HepG2 (cell line): ENCODE results near the gene ANO10. TPM values are rescaled to one million over a fixed set of nuclear protein-coding genes. Genes with fewer than 3 reads are reported as not detected.

ENCODE experiments used
- ELF1 ChIP-seq: sonication (generic); formaldehyde crosslinking; IDR thresholded peaks from 2 replicates; pipeline ENCODE4 v1.4.0; 2020; ENCODE audit warnings: missing genetic modification reagents
- HINFP ChIP-seq: sonication (generic); formaldehyde crosslinking; IDR thresholded peaks from 2 replicates; pipeline ENCODE4 v1.4.0; 2020; ENCODE audit warnings: low read depth, mild to moderate bottlenecking, missing genetic modification reagents
- HOXA5 ChIP-seq: sonication (generic); formaldehyde crosslinking; IDR thresholded peaks from 2 replicates; pipeline ENCODE4 v1.4.0; 2020; ENCODE audit warnings: missing genetic modification reagents
- HOXD1 ChIP-seq: sonication (generic); formaldehyde crosslinking; IDR thresholded peaks from 2 replicates; pipeline ENCODE4 v1.5.0; 2020; ENCODE audit warnings: missing genetic modification reagents
- KAT8 ChIP-seq: IDR thresholded peaks from 2 replicates; pipeline ENCODE4 v1.6.1; 2016; ENCODE audit warnings: missing genetic modification reagents, missing compliant biosample characterization
- NFIC ChIP-seq: IDR thresholded peaks from 2 replicates; pipeline ENCODE4 v1.6.1; 2012; ENCODE audit warnings: mild to moderate bottlenecking, low read length, inconsistent platforms
- PBX2 ChIP-seq: IDR thresholded peaks from 2 replicates; pipeline ENCODE4 v1.6.1; 2016; ENCODE audit warnings: control low read depth
- RNF219 ChIP-seq: sonication (generic); formaldehyde crosslinking; IDR thresholded peaks from 2 replicates; pipeline ENCODE4 v1.5.0; 2020; ENCODE audit warnings: mild to moderate bottlenecking, missing genetic modification reagents
- SIN3A ChIP-seq: IDR thresholded peaks from 2 replicates; pipeline ENCODE4 v1.6.1; 2011; ENCODE audit warnings: low read depth, mild to moderate bottlenecking, control low read depth, low read length, borderline replicate concordance
- SRSF1 ChIP-seq: fragments of 200-400 bp; formaldehyde crosslinking; optimal IDR thresholded peaks from 2 replicates; pipeline ENCODE3; 2017; ENCODE audit warnings: mild to moderate bottlenecking, low read depth, low read length, moderate library complexity
- ZBTB2 ChIP-seq: sonication (generic); formaldehyde crosslinking; IDR thresholded peaks from 2 replicates; pipeline ENCODE4 v1.8.0; 2022; ENCODE audit warnings: low read depth, missing genetic modification reagents
- ZNF205 ChIP-seq: IDR thresholded peaks from 2 replicates; pipeline ENCODE4 v1.6.1; 2018; ENCODE audit warnings: missing biosample characterization, missing genetic modification reagents
- ZNF460 ChIP-seq: sonication (generic); formaldehyde crosslinking; IDR thresholded peaks from 2 replicates; pipeline ENCODE4 v1.5.1; 2020; ENCODE audit warnings: missing genetic modification reagents, mild to moderate bottlenecking, borderline replicate concordance
- ZNF7 ChIP-seq: IDR thresholded peaks from 2 replicates; pipeline ENCODE4 v1.6.1; 2016; ENCODE audit warnings: missing biosample characterization, missing genetic modification reagents
- ZSCAN9 ChIP-seq: IDR thresholded peaks from 2 replicates; pipeline ENCODE4 v1.6.1; 2016; ENCODE audit warnings: borderline replicate concordance
- ZXDC ChIP-seq: sonication (generic); formaldehyde crosslinking; IDR thresholded peaks from 2 replicates; pipeline ENCODE4 v1.5.0; 2020; ENCODE audit warnings: mild to moderate bottlenecking, missing genetic modification reagents
- polyA plus RNA-seq, 8 experiments: library from polyadenylated mRNA; depleted of rRNA in 3 of 8; stranded (reverse) in 7 of 8; unstranded in 1 of 8; fragments of >200 nt; fragmentation: Illumina TruSeq in 4 of 8; extraction: Trizol in 4 of 8; gene quantifications; 2 replicates each; pipeline versions ENCODE4 v1.2.1 to v1.2.3, GENCODE V29; 2011 to 2016; ENCODE audit warnings: low read depth in 4 of 8, missing spikeins in 1 of 8, mixed read lengths in 1 of 8; ENCODE audit not compliant: insufficient read depth in 1 of 8
- total RNA-seq, 5 experiments: library from RNA; depleted of rRNA; stranded (reverse); fragments of >200 nt; fragmentation: Illumina TruSeq; extraction: Trizol; gene quantifications; 2 replicates each; pipeline ENCODE4 v1.2.3, GENCODE V29; 2016; ENCODE audit warnings: low read depth in 1 of 5

Gene ANO10
- total and polyA plus RNA-seq, 2 of the 13 experiments (the other 11 are each of a cell fraction or from before 2014, with no cell fraction given) = 10.4 to 13.1 TPM

GRCh38 chr3:43621656-43622432 is at the start of gene ANO10 (continued):
- TF ChIP-seq RNF219 (no peak), ZBTB2 (CRISPR knock-in tag) (peak; percentile 90), ZSCAN9 (CRISPR knock-in tag) (no peak; the same call in 1 of the 2 replicates), ZNF205 (CRISPR knock-in tag) (no peak), HINFP (CRISPR knock-in tag) (no peak), ZXDC (CRISPR knock-in tag) (no peak), ZNF460 (CRISPR knock-in tag) (no peak), ELF1 (CRISPR knock-in tag) (no peak), PBX2 (CRISPR knock-in tag) (peak; percentile 74), KAT8 (peak; percentile 4; the same call in 1 of the 2 replicates), HOXA5 (no peak), SIN3A (peak; percentile 85; the same call in 1 of the 2 replicates), SRSF1 (no peak), HOXD1 (CRISPR knock-in tag) (no peak), NFIC (no peak), ZNF7 (CRISPR knock-in tag) (no peak)
